RWPE2 (cell line): ENCODE measurements around the gene EIF4EBP3.
A peak's percentile ranks its signal among the peaks of the same experiment; 100 is the strongest.

Source experiments
- ATAC-seq: fragments of 200-7000 bp; cut with Tn5 transposase; 3 replicates; pipeline ENCODE4 v1.9.1; 2021; ENCODE audit warnings: low read depth
- DNase-seq: peaks from one replicate; pipeline ENCODE4 v3.0.0-alpha.2; 2020; ENCODE audit warnings: low spot score
- H3K27ac ChIP-seq: fragments of 450-650 bp; 2 replicates; pipeline ENCODE4 v1.5.1; 2017; ENCODE audit warnings: mild to moderate bottlenecking; ENCODE audit not compliant: poor library complexity, severe bottlenecking
- H3K27me3 ChIP-seq: fragments of 250-450 bp; sonication (Bioruptor Pico); 2 replicates; pipeline ENCODE4 v1.5.1; 2021; ENCODE audit warnings: mild to moderate bottlenecking, moderate library complexity; ENCODE audit not compliant: insufficient read depth, poor library complexity, severe bottlenecking
- H3K36me3 ChIP-seq: fragments of 250-450 bp; sonication (Bioruptor Pico); 2 replicates; pipeline ENCODE4 v1.5.1; 2020; ENCODE audit warnings: low read depth, mild to moderate bottlenecking, moderate library complexity
- H3K4me1 ChIP-seq: fragments of 250-450 bp; sonication (Bioruptor Pico); 2 replicates; pipeline ENCODE4 v1.5.1; 2021; ENCODE audit warnings: mild to moderate bottlenecking, moderate library complexity; ENCODE audit not compliant: insufficient read depth, poor library complexity, severe bottlenecking
- H3K4me3 ChIP-seq: fragments of 250-450 bp; sonication (Bioruptor Pico); 2 replicates; pipeline ENCODE4 v1.5.1; 2021; ENCODE audit warnings: mild to moderate bottlenecking, moderate library complexity; ENCODE audit not compliant: severe bottlenecking
- H3K9me3 ChIP-seq: fragments of 250-450 bp; sonication (Bioruptor Pico); 2 replicates; pipeline ENCODE4 v1.5.1; 2021; ENCODE audit warnings: mild to moderate bottlenecking, moderate library complexity; ENCODE audit not compliant: severe bottlenecking
- CTCF ChIP-seq: fragments of 450-650 bp; IDR thresholded peaks from one replicate; pipeline ENCODE4 v1.5.1; 2017; ENCODE audit warnings: mild to moderate bottlenecking, moderate library complexity; ENCODE audit not compliant: poor library complexity, severe bottlenecking

EIF4EBP3 gene

GRCh38 chr5:140570488-140570887, 23.0 kb downstream of the EIF4EBP3 start:
- Histone ChIP-seq H3K9me3 (no peaks in the 10 kb centered on the region), H3K27ac (no peak overlapping the region), H3K36me3 (peaks cover 22% of the 10 kb centered on the region), H3K4me1 (peaks cover 5% of the 10 kb centered on the region), H3K4me3 (no peak overlapping the region), H3K27me3 (no peaks in the 10 kb centered on the region)
- no peak for TF ChIP-seq CTCF
- DNase-seq (no peak), ATAC-seq (no peak)

- no peak for TF ChIP-seq CTCF
- no peaks in the 10 kb centered on the region for H3K4me1 ChIP-seq
- H3K27ac ChIP-seq: no peak overlapping the region
- H3K36me3 ChIP-seq: peaks cover 19% of the 10 kb centered on the region
- no peaks in the 10 kb centered on the region for H3K27me3 ChIP-seq
- DNase-seq: no peak
- no peaks in the 10 kb centered on the region for H3K9me3 ChIP-seq
- H3K4me3 ChIP-seq: no peak overlapping the region
- ATAC-seq: no peak
Measured at GRCh38 chr5:140571105-140571504, 23.6 kb downstream of the EIF4EBP3 start.

GRCh38 chr5:140573683-140574082, 26.2 kb downstream of the EIF4EBP3 start:
- no peak for ATAC-seq
- H3K36me3 ChIP-seq: no peaks in the 10 kb centered on the region
- H3K4me3 ChIP-seq: no peak overlapping the region
- no peak for DNase-seq
- no peaks in the 10 kb centered on the region for H3K27me3 ChIP-seq
- no peaks in the 10 kb centered on the region for H3K9me3 ChIP-seq
- no peaks in the 10 kb centered on the region for H3K4me1 ChIP-seq
- H3K27ac ChIP-seq: no peak overlapping the region
- no peak for TF ChIP-seq CTCF

- Histone ChIP-seq H3K27me3 (no peaks in the 10 kb centered on the region), H3K4me1 (no peaks in the 10 kb centered on the region), H3K9me3 (no peaks in the 10 kb centered on the region), H3K4me3 (no peak overlapping the region), H3K36me3 (no peaks in the 10 kb centered on the region), H3K27ac (no peak overlapping the region)
- DNase-seq: no peak
- TF ChIP-seq CTCF: no peak
- no peak for ATAC-seq
Measured at GRCh38 chr5:140574165-140574564, 26.7 kb downstream of the EIF4EBP3 start.

- H3K9me3 ChIP-seq: no peaks in the 10 kb centered on the region
- no peaks in the 10 kb centered on the region for H3K36me3 ChIP-seq
- H3K4me1 ChIP-seq: no peaks in the 10 kb centered on the region
- H3K27me3 ChIP-seq: no peaks in the 10 kb centered on the region
- TF ChIP-seq CTCF: peak; percentile 57
- ATAC-seq (peak; percentile 66), DNase-seq (no peak)
- H3K4me3 ChIP-seq: no peak overlapping the region
- H3K27ac ChIP-seq: no peak overlapping the region
Measured at GRCh38 chr5:140575309-140575708, 27.8 kb downstream of the EIF4EBP3 start.
